Thyroid gland (tissue), 4 donors: ENCODE measurements around the gene DNAL4. TPM values are rescaled to one million over a fixed set of nuclear protein-coding genes. Genes with fewer than 3 reads are reported as not detected.
A peak's percentile ranks its signal among the peaks of the same experiment; 100 is the strongest.

Experiments
- DNase-seq, 2 donors: peaks; one replicate each; pipeline ENCODE4 v3.0.0-alpha.2; 2019
- H3K27ac ChIP-seq, 3 donors: fragments of 200-600 bp; sonication (generic); 1 replicate in 2 of 3; 2 replicates in 1 of 3; pipeline ENCODE4 v1.5.1; 2016 to 2019; ENCODE audit warnings: mild to moderate bottlenecking in 1 of 3, moderate library complexity in 1 of 3
- H3K27me3 ChIP-seq: fragments of 200-600 bp; sonication (generic); one replicate; pipeline ENCODE4 v1.5.1; 2019
- H3K36me3 ChIP-seq, 2 donors: fragments of 200-600 bp; sonication (generic); one replicate each; pipeline ENCODE4 v1.5.1; 2016 to 2019
- H3K4me1 ChIP-seq, 2 donors: fragments of 200-600 bp; sonication (generic); one replicate each; pipeline ENCODE4 v1.5.1; 2017 to 2019
- H3K4me3 ChIP-seq, 3 donors: fragments of 200-600 bp; sonication (generic); replicated peaks in 1 of 3; 1 replicate in 2 of 3; 2 replicates in 1 of 3; pipeline ENCODE4 v1.5.1; 2016; ENCODE audit warnings: mild to moderate bottlenecking in 1 of 3
- H3K9me3 ChIP-seq: fragments of 200-600 bp; sonication (generic); one replicate; pipeline ENCODE4 v1.5.1; 2017
- CTCF ChIP-seq, 6 experiments: fragments of 200-600 bp in 3 of 6; fragments of 450-650 bp in 3 of 6; sonication (generic) in 3 of 6; IDR thresholded peaks; one replicate each; pipeline ENCODE4 v1.5.1; 2016 to 2019; ENCODE audit warnings: antibody characterized with exemption in 6 of 6, mild to moderate bottlenecking in 2 of 6, inconsistent platforms in 1 of 6, moderate library complexity in 1 of 6
- POLR2A ChIP-seq, 2 donors: fragments of 450-650 bp; IDR thresholded peaks; one replicate each; pipeline ENCODE4 v1.6.1; 2017; ENCODE audit warnings: antibody characterized with exemption in 2 of 2, mild to moderate bottlenecking in 2 of 2, moderate library complexity in 1 of 2
- WGBS, 2 donors: methylation state at CpG; one replicate each; pipeline ENCODE4 v1.1.5; 2017; 5-methylcytosine and 5-hydroxymethylcytosine counted together
- intact Hi-C: fragments of 100-400 bp; cut with DNase I; formaldehyde crosslinking; loops from one replicate; pipeline ENCODE4 v1.15.1; 2023
- total RNA-seq, 4 donors: library from RNA; depleted of rRNA; stranded (reverse); fragments of >200 nt; gene quantifications; one replicate each; pipeline ENCODE4 v1.2.3, GENCODE V29; 2016

Gene DNAL4
- total RNA-seq = 10 to 100 TPM; 30.9 to 50.0 (median 37.9) TPM

- H3K27me3 ChIP-seq = no peaks in the 10 kb centered on the region
- intact Hi-C loops = no loop called here
- 0 to 1% methylated on average over 24 to 45 of the region's 47 CpGs for WGBS, 2 donors
- peak in 1 of 2 donors; percentile 78 for TF ChIP-seq POLR2A (IDR thresholded peaks at IDR 0.05)
- TF ChIP-seq CTCF (IDR thresholded peaks at IDR 0.05) = peak in 1 of 6 experiments; percentile 6
- peak within 1 kb of the TSS; percentile 49 to 89 (median 58) for H3K4me3 ChIP-seq
- peak within 1 kb of the TSS; percentile 66 to 83 (median 81) for H3K27ac ChIP-seq
- no peaks in the 10 kb centered on the region for H3K9me3 ChIP-seq
- no peaks in the 10 kb centered on the region for H3K36me3 ChIP-seq
- H3K4me1 ChIP-seq = peaks cover 0 to 12% of the 10 kb centered on the region in 2 donors
- peak; percentile 98 to 99 for DNase-seq
Observed at GRCh38 chr22:38793721-38794466, at the start of gene DNAL4. DNAL4 (minus strand) TSS chr22:38794143; CDS start chr22:38782731, 11,412 bp downstream.

GRCh38 chr22:38843201-38843656 is 49.3 kb upstream of the DNAL4 start:
- peak; percentile 60 to 61 for DNase-seq
- H3K4me1 ChIP-seq = peaks cover 5 to 13% of the 10 kb centered on the region in 2 donors
- H3K27me3 ChIP-seq = no peaks in the 10 kb centered on the region
- no CpG with 5 or more reads among the region's 68 CpGs for WGBS, 2 donors
- H3K9me3 ChIP-seq = no peaks in the 10 kb centered on the region
- no peaks in the 10 kb centered on the region for H3K36me3 ChIP-seq
- TF ChIP-seq POLR2A (IDR thresholded peaks at IDR 0.05) (no peak), CTCF (IDR thresholded peaks at IDR 0.05) (peak in 3 of 6 experiments; percentile 33 to 39 (median 39))
- intact Hi-C loops = loop anchor here (5.0 kb wide), 1 partner anchor 61 kb away; no protein-coding TSS in a partner anchor
- peak overlapping the region in 1 of 3 donors; percentile 30 for H3K27ac ChIP-seq
- peak overlapping the region in 1 of 3 donors; percentile 38 for H3K4me3 ChIP-seq

GRCh38 chr22:38842512-38843200 is 48.7 kb upstream of the DNAL4 start:
- Histone ChIP-seq H3K36me3 (no peaks in the 10 kb centered on the region), H3K27me3 (no peaks in the 10 kb centered on the region), H3K4me3 (peak overlapping the region in 1 of 3 donors; percentile 38), H3K27ac (peak overlapping the region in 1 of 3 donors; percentile 30), H3K9me3 (no peaks in the 10 kb centered on the region), H3K4me1 (peaks cover 5 to 13% of the 10 kb centered on the region in 2 donors)
- DNase-seq = no peak
- WGBS, 2 donors = 32 to 33% methylated on average over 24 of the region's 34 CpGs
- intact Hi-C loops = loop anchor here (5.0 kb wide), 1 partner anchor 60 kb away; no protein-coding TSS in a partner anchor
- no peak for TF ChIP-seq CTCF (IDR thresholded peaks at IDR 0.05)
- no peak for TF ChIP-seq POLR2A (IDR thresholded peaks at IDR 0.05)

- no peak overlapping the region for H3K4me3 ChIP-seq
- no peaks in the 10 kb centered on the region for H3K36me3 ChIP-seq
- DNase-seq = no peak
- WGBS, 2 donors = 67 to 80% methylated on average over 5 of the region's 5 CpGs
- H3K9me3 ChIP-seq = no peaks in the 10 kb centered on the region
- no peak overlapping the region for H3K27ac ChIP-seq
- no peak for TF ChIP-seq POLR2A (IDR thresholded peaks at IDR 0.05)
- TF ChIP-seq CTCF (IDR thresholded peaks at IDR 0.05) = no peak
- H3K4me1 ChIP-seq = peaks cover 5 to 13% of the 10 kb centered on the region in 2 donors
- no peaks in the 10 kb centered on the region for H3K27me3 ChIP-seq
- intact Hi-C loops = loop anchor here (5.0 kb wide), 1 partner anchor 59 kb away; no protein-coding TSS in a partner anchor
Observed at GRCh38 chr22:38841635-38842034, 47.7 kb upstream of the DNAL4 start.
